HL-60 (cell line): ENCODE results near the gene RWDD1.

Experiments
- DNase-seq, 2 experiments: peaks; one replicate each; pipeline ENCODE4 v3.0.0-alpha.2; 2010 to 2020; ENCODE audit warnings: low read depth in 1 of 2, low spot score in 1 of 2
- H3K27ac ChIP-seq: fragments of 250-450 bp; sonication (Bioruptor Pico); replicated peaks from 2 replicates; pipeline ENCODE4 v1.5.1; 2020; ENCODE audit warnings: mild to moderate bottlenecking, moderate library complexity
- H3K27me3 ChIP-seq: fragments of 250-450 bp; sonication (Bioruptor Pico); 2 replicates; pipeline ENCODE4 v1.5.1; 2021; ENCODE audit warnings: mild to moderate bottlenecking, moderate library complexity; ENCODE audit not compliant: insufficient read depth, poor library complexity, severe bottlenecking
- H3K4me3 ChIP-seq: replicated peaks from 2 replicates; pipeline ENCODE4 v1.5.1; 2011; ENCODE audit warnings: mild to moderate bottlenecking, control low read depth, low read length; ENCODE audit not compliant: insufficient read depth
- GABPA ChIP-seq: IDR thresholded peaks from 2 replicates; pipeline ENCODE4 v1.6.1; 2012; ENCODE audit warnings: low read depth
- POLR2AphosphoS5 ChIP-seq: IDR thresholded peaks from 2 replicates; pipeline ENCODE4 v1.6.1; 2012; ENCODE audit warnings: low read depth
- SPI1 ChIP-seq: IDR thresholded peaks from 2 replicates; pipeline ENCODE4 v1.6.1; 2012; ENCODE audit warnings: low read depth, mild to moderate bottlenecking, borderline replicate concordance
- TF ChIP-seq, protein P1 (sequence below): IDR thresholded peaks from 2 replicates; pipeline ENCODE4 v1.6.1; 2012; ENCODE audit warnings: low read depth; ENCODE audit not compliant: insufficient replicate concordance
- TF ChIP-seq, protein P2 (sequence below): IDR thresholded peaks from one replicate; pipeline ENCODE4 v1.5.1; 2011; ENCODE audit warnings: low read length, control low read depth, inconsistent platforms; ENCODE audit not compliant: insufficient read depth

The RWDD1 gene

DNA sequence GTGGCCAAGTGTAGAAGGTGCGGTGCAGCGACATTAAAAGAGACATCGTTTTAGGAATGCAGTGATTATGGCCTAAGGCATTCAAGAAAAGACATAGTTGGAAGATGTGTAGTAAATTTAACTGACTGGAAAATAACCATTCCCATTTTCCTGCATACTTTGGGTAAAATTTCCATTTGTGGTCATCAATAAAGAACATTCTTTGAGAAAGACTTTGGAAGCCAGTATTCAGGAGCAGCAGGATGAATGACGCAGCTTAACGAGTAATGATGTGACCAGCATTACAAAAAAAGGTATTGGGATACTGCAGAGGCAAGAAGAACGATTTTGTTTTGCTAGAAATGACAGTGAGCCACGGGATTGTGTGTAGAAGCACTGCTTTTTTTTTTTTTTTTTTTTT lies 7.0 kb upstream of the RWDD1 start:
- TF ChIP-seq, protein P1, sequence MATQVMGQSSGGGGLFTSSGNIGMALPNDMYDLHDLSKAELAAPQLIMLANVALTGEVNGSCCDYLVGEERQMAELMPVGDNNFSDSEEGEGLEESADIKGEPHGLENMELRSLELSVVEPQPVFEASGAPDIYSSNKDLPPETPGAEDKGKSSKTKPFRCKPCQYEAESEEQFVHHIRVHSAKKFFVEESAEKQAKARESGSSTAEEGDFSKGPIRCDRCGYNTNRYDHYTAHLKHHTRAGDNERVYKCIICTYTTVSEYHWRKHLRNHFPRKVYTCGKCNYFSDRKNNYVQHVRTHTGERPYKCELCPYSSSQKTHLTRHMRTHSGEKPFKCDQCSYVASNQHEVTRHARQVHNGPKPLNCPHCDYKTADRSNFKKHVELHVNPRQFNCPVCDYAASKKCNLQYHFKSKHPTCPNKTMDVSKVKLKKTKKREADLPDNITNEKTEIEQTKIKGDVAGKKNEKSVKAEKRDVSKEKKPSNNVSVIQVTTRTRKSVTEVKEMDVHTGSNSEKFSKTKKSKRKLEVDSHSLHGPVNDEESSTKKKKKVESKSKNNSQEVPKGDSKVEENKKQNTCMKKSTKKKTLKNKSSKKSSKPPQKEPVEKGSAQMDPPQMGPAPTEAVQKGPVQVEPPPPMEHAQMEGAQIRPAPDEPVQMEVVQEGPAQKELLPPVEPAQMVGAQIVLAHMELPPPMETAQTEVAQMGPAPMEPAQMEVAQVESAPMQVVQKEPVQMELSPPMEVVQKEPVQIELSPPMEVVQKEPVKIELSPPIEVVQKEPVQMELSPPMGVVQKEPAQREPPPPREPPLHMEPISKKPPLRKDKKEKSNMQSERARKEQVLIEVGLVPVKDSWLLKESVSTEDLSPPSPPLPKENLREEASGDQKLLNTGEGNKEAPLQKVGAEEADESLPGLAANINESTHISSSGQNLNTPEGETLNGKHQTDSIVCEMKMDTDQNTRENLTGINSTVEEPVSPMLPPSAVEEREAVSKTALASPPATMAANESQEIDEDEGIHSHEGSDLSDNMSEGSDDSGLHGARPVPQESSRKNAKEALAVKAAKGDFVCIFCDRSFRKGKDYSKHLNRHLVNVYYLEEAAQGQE: no peak
- no peak for TF ChIP-seq POLR2AphosphoS5
- no peak for TF ChIP-seq GABPA
- TF ChIP-seq, protein P2, sequence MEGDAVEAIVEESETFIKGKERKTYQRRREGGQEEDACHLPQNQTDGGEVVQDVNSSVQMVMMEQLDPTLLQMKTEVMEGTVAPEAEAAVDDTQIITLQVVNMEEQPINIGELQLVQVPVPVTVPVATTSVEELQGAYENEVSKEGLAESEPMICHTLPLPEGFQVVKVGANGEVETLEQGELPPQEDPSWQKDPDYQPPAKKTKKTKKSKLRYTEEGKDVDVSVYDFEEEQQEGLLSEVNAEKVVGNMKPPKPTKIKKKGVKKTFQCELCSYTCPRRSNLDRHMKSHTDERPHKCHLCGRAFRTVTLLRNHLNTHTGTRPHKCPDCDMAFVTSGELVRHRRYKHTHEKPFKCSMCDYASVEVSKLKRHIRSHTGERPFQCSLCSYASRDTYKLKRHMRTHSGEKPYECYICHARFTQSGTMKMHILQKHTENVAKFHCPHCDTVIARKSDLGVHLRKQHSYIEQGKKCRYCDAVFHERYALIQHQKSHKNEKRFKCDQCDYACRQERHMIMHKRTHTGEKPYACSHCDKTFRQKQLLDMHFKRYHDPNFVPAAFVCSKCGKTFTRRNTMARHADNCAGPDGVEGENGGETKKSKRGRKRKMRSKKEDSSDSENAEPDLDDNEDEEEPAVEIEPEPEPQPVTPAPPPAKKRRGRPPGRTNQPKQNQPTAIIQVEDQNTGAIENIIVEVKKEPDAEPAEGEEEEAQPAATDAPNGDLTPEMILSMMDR: no peak
- TF ChIP-seq SPI1: no peak
- no peak overlapping the region for H3K27ac ChIP-seq
- DNase-seq: no peak
- H3K4me3 ChIP-seq: no peak overlapping the region
- no peaks in the 10 kb centered on the region for H3K27me3 ChIP-seq

DNA sequence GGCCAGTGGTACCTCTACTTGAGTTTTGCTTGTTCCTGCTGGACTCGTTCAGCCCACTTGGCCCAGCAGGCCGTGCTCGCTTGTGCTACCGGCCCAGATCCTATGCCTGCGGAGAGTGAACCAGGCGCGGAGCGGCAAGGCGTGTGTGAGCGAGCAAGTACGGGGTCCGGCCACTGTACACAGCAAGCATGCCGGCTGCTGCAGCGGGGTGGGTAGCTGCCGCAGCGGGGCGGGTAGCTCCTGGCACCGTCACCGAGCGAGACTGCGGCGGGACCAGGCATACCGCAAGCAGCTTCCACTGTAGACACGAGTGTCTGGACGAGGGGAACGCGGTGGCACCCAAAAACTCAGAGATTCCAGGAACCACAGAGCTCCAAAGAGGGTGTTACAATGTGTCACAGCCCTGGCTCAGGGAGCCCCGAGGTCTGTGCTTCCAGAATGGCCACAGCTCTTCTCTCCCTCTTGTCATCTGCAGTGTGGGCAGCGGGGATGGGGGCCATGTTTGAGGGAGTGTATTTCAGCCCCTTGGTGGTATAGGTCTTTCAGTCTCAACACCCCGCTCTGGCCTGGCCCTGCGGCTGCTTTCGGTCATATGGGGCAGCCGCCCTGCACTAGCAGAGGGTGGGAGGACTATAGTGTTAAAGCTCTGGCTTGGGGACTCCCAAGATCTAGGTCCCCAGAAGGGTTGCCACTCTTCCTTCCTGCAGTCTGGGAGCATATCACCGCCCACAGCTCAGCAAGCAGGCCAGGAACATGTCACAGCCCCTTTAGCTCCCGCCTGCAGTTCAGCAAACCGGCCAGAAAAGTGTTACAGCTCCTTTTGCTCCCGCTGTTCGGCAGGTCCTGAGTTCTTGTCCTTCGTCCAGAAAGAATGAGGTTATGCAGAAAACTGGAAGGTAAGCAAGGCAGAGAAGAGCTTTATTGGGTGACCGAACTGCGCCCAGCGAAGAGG lies 6.1 kb upstream of the RWDD1 start:
- TF ChIP-seq SPI1 (no peak), GABPA (no peak), POLR2AphosphoS5 (no peak)
- TF ChIP-seq, protein P2: no peak
- TF ChIP-seq, protein P1: no peak
- DNase-seq: no peak
- H3K27me3 ChIP-seq: no peaks in the 10 kb centered on the region
- H3K4me3 ChIP-seq: no peak overlapping the region
- no peak overlapping the region for H3K27ac ChIP-seq

DNA sequence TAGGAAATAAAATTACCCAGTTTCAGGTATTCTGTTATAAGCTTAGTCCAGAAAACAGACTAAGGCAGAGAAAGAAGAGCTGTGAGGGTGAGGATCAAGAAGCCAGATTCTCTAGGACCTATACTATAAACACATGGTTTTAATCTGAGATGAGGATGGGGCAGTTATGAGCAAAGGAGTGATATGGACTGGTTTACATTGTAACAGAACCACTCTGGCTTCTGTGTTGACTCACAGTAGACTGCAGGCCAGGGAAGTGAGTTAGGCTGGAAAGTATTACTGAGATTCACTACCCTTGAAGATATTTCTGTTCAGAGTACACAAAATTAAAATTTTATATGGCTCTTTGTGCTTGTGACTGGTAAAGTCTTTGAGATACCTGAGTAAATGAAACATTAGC lies 3.2 kb upstream of the RWDD1 start:
- Histone ChIP-seq H3K27ac (no peak overlapping the region; the same call in 1 of the 2 replicates), H3K27me3 (no peaks in the 10 kb centered on the region), H3K4me3 (no peak overlapping the region)
- no peak for DNase-seq
- no peak for TF ChIP-seq GABPA
- TF ChIP-seq, protein P1: no peak
- TF ChIP-seq, protein P2: no peak
- TF ChIP-seq POLR2AphosphoS5: no peak
- TF ChIP-seq SPI1: no peak
